Fibroblast of mammary gland (primary cell): Measurements from ENCODE around the gene TMPRSS12.
"Not testable (repeated sequence)": the region's sequence is repeated elsewhere in the genome, so short reads cannot be mapped to it uniquely, and the experiment has no call there.

ENCODE experiments used
- DNase-seq: peaks from one replicate; pipeline ENCODE4 v3.0.0-alpha.2; 2010; ENCODE audit warnings: low read depth
- H3K4me3 ChIP-seq: 2 replicates; pipeline ENCODE4 v1.5.1; 2011; ENCODE audit warnings: low read depth, mild to moderate bottlenecking, low read length, moderate library complexity; ENCODE audit not compliant: control insufficient read depth
- TF ChIP-seq, protein P1 (sequence below): conservative IDR thresholded peaks from 2 replicates; pipeline ENCODE4 v1.5.1; 2011; ENCODE audit warnings: low read depth, low read length, inconsistent platforms; ENCODE audit not compliant: control insufficient read depth, insufficient read depth

Gene TMPRSS12, protein sequence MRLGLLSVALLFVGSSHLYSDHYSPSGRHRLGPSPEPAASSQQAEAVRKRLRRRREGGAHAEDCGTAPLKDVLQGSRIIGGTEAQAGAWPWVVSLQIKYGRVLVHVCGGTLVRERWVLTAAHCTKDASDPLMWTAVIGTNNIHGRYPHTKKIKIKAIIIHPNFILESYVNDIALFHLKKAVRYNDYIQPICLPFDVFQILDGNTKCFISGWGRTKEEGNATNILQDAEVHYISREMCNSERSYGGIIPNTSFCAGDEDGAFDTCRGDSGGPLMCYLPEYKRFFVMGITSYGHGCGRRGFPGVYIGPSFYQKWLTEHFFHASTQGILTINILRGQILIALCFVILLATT

DNA sequence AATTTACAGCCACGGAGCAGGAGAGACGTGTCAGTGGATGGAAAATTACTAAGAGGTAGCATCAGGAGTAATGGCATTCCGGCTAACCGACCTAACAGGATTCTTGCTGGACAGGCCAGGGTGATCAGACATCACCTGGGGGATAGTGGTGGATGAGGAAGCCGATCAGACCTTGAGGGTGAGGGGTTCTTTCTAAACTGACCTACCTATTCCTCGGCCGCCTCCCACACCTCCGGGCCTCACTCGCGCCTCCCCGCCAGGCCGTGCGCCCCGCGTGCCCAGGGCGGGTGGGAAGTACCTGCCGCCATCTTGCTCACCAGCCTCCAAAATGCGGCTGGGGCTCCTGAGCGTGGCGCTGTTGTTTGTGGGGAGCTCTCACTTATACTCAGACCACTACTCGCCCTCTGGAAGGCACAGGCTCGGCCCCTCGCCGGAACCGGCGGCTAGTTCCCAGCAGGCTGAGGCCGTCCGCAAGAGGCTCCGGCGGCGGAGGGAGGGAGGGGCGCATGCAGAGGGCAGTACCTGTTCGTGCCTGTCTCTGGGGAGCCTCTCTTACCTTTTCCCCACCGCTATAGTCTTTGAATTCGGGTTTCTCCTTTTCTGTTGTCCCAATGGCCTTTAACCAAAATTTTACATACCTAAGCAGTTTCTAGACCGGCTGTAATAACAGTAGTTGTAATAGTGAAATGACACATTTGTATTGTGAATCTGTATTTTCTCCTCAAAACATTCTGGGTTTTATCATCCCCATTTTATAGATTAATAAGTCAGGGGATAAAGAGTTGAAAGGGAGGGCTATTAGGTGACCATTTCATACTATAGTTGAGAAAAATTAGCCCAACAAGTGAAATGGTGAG lies at the start of gene TMPRSS12:
TMPRSS12 (plus strand) TSS at position 290 of the 857 bp plus-strand sequence; CDS start at position 329, 39 bp downstream.
- TF ChIP-seq, protein P1, sequence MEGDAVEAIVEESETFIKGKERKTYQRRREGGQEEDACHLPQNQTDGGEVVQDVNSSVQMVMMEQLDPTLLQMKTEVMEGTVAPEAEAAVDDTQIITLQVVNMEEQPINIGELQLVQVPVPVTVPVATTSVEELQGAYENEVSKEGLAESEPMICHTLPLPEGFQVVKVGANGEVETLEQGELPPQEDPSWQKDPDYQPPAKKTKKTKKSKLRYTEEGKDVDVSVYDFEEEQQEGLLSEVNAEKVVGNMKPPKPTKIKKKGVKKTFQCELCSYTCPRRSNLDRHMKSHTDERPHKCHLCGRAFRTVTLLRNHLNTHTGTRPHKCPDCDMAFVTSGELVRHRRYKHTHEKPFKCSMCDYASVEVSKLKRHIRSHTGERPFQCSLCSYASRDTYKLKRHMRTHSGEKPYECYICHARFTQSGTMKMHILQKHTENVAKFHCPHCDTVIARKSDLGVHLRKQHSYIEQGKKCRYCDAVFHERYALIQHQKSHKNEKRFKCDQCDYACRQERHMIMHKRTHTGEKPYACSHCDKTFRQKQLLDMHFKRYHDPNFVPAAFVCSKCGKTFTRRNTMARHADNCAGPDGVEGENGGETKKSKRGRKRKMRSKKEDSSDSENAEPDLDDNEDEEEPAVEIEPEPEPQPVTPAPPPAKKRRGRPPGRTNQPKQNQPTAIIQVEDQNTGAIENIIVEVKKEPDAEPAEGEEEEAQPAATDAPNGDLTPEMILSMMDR: no peak
- H3K4me3 ChIP-seq: peak within 1 kb of the TSS; percentile 26
- DNase-seq: no peak

DNA sequence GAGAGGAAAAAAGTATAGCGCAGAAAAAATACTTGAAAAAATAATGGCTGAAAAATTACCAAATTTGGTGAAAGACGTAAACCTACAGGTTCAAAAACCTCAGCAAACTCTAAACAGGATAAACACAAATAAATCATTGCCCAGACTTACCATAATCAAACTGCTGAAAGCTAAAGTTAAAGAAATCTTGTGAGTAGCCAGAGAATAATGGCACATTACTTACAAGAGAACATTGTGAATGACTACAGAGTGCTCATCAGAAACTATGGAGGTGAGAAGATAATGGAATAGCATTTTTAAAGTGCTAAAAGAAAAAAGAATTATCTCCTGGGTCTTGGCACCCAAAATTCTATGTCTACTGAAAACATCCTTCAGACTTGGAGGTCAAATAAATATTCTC lies 42.8 kb upstream of the TMPRSS12 start:
- H3K4me3 ChIP-seq: no peak overlapping the region
- no peak for DNase-seq
- TF ChIP-seq, protein P1: no peak

- TF ChIP-seq, protein P1: no peak
- H3K4me3 ChIP-seq: no peak overlapping the region
- peak; percentile 31 for DNase-seq
Observed at GRCh38 chr12:50803230-50803875, 39.4 kb upstream of the TMPRSS12 start.

DNA sequence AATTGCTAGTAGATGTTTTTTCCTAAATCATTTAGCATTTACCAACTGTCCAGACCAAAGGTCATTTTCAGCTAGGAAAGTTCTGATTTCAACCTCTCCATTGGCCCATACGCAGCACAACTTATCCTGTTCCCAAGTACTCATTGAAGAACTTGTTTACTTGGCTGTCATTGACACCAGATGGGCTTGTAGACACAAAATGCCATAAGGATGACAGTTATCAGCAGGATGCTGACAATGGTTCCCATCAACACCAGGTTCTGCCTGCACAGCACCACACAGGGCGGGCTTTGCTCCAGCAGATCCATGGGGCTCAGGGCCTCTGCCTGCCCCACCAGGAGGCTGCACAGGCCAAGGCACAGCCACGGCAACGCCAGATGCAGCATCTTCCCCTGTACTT lies 36.5 kb upstream of the TMPRSS12 start:
- DNase-seq: no peak
- no peak overlapping the region for H3K4me3 ChIP-seq
- TF ChIP-seq, protein P1: no peak

- not testable (repeated sequence) for H3K4me3 ChIP-seq, DNase-seq
Observed at GRCh38 chr12:50809131-50809530, 33.6 kb upstream of the TMPRSS12 start.

GRCh38 chr12:50814921-50815320 lies 27.8 kb upstream of the TMPRSS12 start:
- H3K4me3 ChIP-seq, DNase-seq: not testable (repeated sequence)

- DNase-seq: no peak
- H3K4me3 ChIP-seq: no peak overlapping the region
- TF ChIP-seq, protein P1: no peak
Observed at GRCh38 chr12:50820177-50820576, 22.5 kb upstream of the TMPRSS12 start.
